MCF 10A (cell line): ENCODE measurements around the gene TVP23C. TPM values are rescaled to one million over a fixed set of nuclear protein-coding genes. Genes with fewer than 3 reads are reported as not detected.

Experiments
- BruUV-seq: library from RNA; stranded (reverse); fragments of 400-500 nt; replicated peaks from 2 replicates; lab custom pipeline; 2021; lab: Mats Ljungman, UMichigan
- CTCF ChIA-PET: fragments of 300-600 bp; sonication (Branson Sonifier 250); formaldehyde crosslinking; extraction: SDS; loops from one replicate; lab custom pipeline; 2021; ENCODE audit warnings: antibody characterized with exemption, inconsistent platforms; lab: Yijun Ruan, JAX
- POLR2A ChIA-PET: fragments of 300-600, 350-650 bp; sonication (Branson Sonifier 250); formaldehyde crosslinking; extraction: SDS; loops from one replicate; lab custom pipeline; 2020; ENCODE audit warnings: antibody characterized with exemption, inconsistent platforms; lab: Yijun Ruan, JAX
- DNase-seq: peaks from one replicate; pipeline ENCODE4 v3.0.0-alpha.2; 2018; ENCODE audit not compliant: unreplicated experiment
- H3K27ac Mint-ChIP-seq: one replicate; pipeline ENCODE4 v1.8.0; 2022; ENCODE audit warnings: mild to moderate bottlenecking, low read depth, mixed read lengths; ENCODE audit not compliant: unreplicated experiment
- H3K27me3 Mint-ChIP-seq: one replicate; pipeline ENCODE4 v1.8.0; 2022; ENCODE audit warnings: mixed read lengths; ENCODE audit not compliant: insufficient read depth, unreplicated experiment
- H3K36me3 Mint-ChIP-seq: one replicate; pipeline ENCODE4 v1.8.0; 2022; ENCODE audit warnings: mild to moderate bottlenecking, moderate library complexity, mixed read lengths; ENCODE audit not compliant: insufficient read depth, unreplicated experiment
- H3K4me1 Mint-ChIP-seq: one replicate; pipeline ENCODE4 v1.8.0; 2022; ENCODE audit warnings: mixed read lengths; ENCODE audit not compliant: insufficient read depth, unreplicated experiment
- H3K4me3 Mint-ChIP-seq: one replicate; pipeline ENCODE4 v1.8.0; 2022; ENCODE audit warnings: mild to moderate bottlenecking, moderate library complexity, mixed read lengths; ENCODE audit not compliant: unreplicated experiment
- H3K9me3 Mint-ChIP-seq: one replicate; pipeline ENCODE4 v1.8.0; 2022; ENCODE audit warnings: mixed read lengths; ENCODE audit not compliant: unreplicated experiment
- intact Hi-C: fragments of 100-400 bp; cut with micrococcal nuclease; formaldehyde crosslinking; loops from 2 replicates; pipeline ENCODE4 v1.14.1; 2022
- total RNA-seq: library from RNA; stranded (reverse); gene quantifications from 2 replicates; pipeline ENCODE4 v1.2.3, GENCODE V29; 2022
- TF ChIP-seq, protein P1 (sequence below): fragments of 200-600 bp; IDR thresholded peaks from one replicate; pipeline ENCODE4 v1.8.0; 2022; ENCODE audit warnings: antibody characterized with exemption, mild to moderate bottlenecking; ENCODE audit not compliant: unreplicated experiment

Gene TVP23C
- total RNA-seq, 1 experiment from 2014 or later, result 26.7 TPM

DNA sequence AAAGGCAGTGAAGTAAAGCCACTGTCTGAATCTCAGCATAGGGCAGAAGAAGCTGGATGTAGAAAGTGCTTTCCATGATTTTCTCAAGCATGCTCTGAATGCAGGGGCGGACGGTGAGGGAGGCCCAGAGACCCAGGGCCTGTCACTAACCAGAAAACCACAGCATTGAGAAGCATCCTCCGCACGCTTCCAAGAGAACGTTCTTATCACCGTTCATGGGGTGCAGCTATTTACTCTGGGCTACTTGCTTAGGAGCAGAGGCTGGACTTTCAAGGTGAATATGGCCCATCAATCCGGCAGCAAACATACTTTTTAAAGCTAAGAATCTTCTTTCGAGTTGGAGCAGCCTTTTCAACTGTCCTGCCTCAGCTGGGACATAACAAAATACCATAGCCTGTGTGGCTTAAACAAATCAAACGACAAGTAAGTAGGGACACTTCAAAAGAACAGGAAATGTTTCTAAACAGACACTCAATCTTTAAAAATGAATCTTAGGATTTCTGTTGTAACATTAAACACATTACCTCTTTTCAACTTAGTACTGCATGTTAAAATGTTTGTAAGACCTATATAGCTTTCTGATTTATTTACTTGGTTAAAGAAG, 49.3 kb downstream of the TVP23C start:
- H3K4me1 Mint-ChIP-seq, result peaks cover 8% of the 10 kb centered on the region
- no peak overlapping the region for H3K27ac Mint-ChIP-seq
- peaks cover 24% of the 10 kb centered on the region for H3K36me3 Mint-ChIP-seq
- intact Hi-C loops, result no loop called here
- CTCF ChIA-PET, result interaction anchor here (2.1 kb wide), 1 partner anchor 11 kb away, joined by 12 read pairs; no protein-coding TSS in a partner anchor
- TF ChIP-seq, protein P1, sequence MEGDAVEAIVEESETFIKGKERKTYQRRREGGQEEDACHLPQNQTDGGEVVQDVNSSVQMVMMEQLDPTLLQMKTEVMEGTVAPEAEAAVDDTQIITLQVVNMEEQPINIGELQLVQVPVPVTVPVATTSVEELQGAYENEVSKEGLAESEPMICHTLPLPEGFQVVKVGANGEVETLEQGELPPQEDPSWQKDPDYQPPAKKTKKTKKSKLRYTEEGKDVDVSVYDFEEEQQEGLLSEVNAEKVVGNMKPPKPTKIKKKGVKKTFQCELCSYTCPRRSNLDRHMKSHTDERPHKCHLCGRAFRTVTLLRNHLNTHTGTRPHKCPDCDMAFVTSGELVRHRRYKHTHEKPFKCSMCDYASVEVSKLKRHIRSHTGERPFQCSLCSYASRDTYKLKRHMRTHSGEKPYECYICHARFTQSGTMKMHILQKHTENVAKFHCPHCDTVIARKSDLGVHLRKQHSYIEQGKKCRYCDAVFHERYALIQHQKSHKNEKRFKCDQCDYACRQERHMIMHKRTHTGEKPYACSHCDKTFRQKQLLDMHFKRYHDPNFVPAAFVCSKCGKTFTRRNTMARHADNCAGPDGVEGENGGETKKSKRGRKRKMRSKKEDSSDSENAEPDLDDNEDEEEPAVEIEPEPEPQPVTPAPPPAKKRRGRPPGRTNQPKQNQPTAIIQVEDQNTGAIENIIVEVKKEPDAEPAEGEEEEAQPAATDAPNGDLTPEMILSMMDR, result no peak
- DNase-seq, result no peak
- H3K27me3 Mint-ChIP-seq, result no peaks in the 10 kb centered on the region
- peaks cover 12% of the 10 kb centered on the region for H3K9me3 Mint-ChIP-seq
- POLR2A ChIA-PET, result interaction anchor here (0.6 kb wide), 1 partner anchor 148 kb away, joined by 3 read pairs; no protein-coding TSS in a partner anchor
- H3K4me3 Mint-ChIP-seq, result no peak overlapping the region
- no TSS peak for BruUV-seq

DNA sequence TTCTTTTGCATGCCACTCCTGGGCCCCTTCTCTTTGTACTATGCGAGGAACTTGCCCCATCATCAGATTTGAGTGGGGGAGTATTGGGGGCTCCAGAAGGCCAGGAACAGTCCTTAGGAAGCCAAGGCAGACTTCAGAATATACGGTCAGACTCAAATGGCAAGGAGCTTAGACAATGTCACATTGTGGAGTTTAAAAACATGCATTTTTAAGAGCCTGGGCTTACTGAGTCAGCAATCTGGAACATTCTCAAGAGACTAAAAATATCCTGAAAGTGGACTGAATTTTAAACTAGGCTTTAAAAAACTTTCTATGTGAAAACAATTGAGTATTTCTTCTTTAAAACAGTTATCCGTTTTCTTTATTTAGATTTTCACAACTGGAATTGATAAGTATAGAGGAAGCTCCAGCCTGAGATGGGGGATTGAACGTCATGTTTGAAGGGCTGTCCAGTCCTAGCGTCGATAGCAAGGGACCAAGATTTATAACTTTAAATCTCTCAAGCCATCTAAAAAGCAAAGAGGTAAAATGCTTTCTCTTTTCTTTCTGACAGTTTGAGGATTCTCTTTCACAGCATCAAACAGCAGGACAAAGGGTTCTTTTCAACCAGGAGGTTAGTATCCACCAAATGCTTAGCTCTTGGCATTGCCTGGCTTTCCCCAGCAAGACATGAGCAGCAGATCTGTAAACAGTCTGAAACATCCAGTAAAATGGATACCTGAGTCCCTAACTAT, 50.1 kb downstream of the TVP23C start:
- TF ChIP-seq, protein P1, result no peak
- no peak for DNase-seq
- BruUV-seq, result no TSS peak
- H3K4me1 Mint-ChIP-seq, result peaks cover 8% of the 10 kb centered on the region
- intact Hi-C loops, result no loop called here
- no peak overlapping the region for H3K4me3 Mint-ChIP-seq
- POLR2A ChIA-PET, result no interaction called here
- peaks cover 24% of the 10 kb centered on the region for H3K36me3 Mint-ChIP-seq
- H3K9me3 Mint-ChIP-seq, result peaks cover 12% of the 10 kb centered on the region
- CTCF ChIA-PET, result interaction anchor here (1.0 to 2.1 kb wide), 2 partner anchors 10 to 255 kb away, joined by 4 to 12 read pairs; no protein-coding TSS in a partner anchor
- H3K27me3 Mint-ChIP-seq, result no peaks in the 10 kb centered on the region
- no peak overlapping the region for H3K27ac Mint-ChIP-seq

DNA sequence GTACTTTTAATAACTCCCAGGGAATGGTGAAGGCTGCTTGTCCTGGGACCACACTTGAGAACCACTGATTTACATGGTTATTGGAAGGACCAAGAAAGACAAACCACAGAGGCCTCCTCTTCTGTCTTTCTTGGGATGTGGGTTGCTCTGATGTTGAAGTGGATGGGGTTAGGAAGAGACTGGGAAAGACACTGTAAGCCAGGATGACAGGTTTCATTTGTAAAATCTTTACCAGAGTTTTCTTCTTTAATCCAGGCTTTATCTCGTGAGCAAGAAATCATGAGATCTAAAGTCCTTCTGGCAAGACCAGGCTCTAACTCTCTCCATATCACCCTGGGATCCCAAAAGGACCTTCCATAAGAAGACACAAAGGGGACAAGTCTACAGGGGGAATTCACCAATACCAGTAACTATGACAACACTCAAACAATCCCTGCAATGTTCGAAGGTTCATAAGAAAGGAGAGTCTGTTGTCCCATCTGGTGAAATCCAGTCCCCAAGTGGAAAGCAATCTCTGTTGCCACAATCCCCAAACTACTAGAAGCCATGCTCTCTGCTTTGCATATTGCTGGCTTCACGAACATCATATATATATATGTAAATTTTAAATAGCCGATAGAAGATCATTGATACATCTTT, 51.1 kb downstream of the TVP23C start:
- POLR2A ChIA-PET, result no interaction called here
- TF ChIP-seq, protein P1, result no peak
- Mint-ChIP-seq H3K36me3 (peaks cover 24% of the 10 kb centered on the region), H3K4me3 (no peak overlapping the region), H3K27me3 (no peaks in the 10 kb centered on the region), H3K4me1 (peaks cover 8% of the 10 kb centered on the region), H3K27ac (no peak overlapping the region), H3K9me3 (peaks cover 12% of the 10 kb centered on the region)
- CTCF ChIA-PET, result no interaction called here
- intact Hi-C loops, result no loop called here
- BruUV-seq, result no TSS peak
- no peak for DNase-seq

DNA sequence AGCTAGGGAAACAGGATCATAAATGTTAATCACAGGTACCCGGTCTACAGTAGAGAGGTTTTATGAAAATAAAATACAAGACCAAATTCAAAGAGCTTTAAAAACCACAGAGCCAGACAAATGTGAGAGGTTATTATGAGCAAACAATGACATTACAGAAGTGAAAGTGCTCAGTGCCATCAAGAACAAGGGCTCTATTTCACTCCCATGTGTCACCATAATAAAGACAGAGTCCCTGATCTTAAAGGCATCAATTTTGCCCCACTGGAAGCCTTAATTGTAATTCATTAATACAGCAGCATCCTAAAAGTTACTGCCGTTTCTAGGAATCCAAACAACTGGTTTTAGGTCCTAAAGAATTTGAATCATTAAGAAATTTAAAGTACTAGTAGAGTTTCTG, 52.1 kb downstream of the TVP23C start:
- BruUV-seq, result no TSS peak
- peaks cover 8% of the 10 kb centered on the region for H3K4me1 Mint-ChIP-seq
- intact Hi-C loops, result no loop called here
- H3K36me3 Mint-ChIP-seq, result peaks cover 32% of the 10 kb centered on the region
- ChIA-PET CTCF (interaction anchor here (0.7 to 1.0 kb wide), 2 partner anchors 8 to 249 kb away, joined by 4 to 6 read pairs; no protein-coding TSS in a partner anchor), POLR2A (interaction anchor here (0.6 kb wide), 1 partner anchor 1138 kb away, joined by 3 read pairs; no protein-coding TSS in a partner anchor)
- TF ChIP-seq, protein P1, result no peak
- no peak overlapping the region for H3K4me3 Mint-ChIP-seq
- no peak for DNase-seq
- H3K27me3 Mint-ChIP-seq, result no peaks in the 10 kb centered on the region
- peaks cover 4% of the 10 kb centered on the region for H3K9me3 Mint-ChIP-seq
- no peak overlapping the region for H3K27ac Mint-ChIP-seq
